Neural cell (in vitro differentiated cells): ENCODE data around the gene OTOG. TPM values are rescaled to one million over a fixed set of nuclear protein-coding genes. Genes with fewer than 3 reads are reported as not detected.

ENCODE experiments used
- H2AFZ ChIP-seq: fragments of 200-600, 300-800 bp; sonication (generic), shearing (Covaris generic); 2 replicates; pipeline ENCODE4 v1.6.0; 2014; ENCODE audit warnings: low read depth, mild to moderate bottlenecking, antibody characterized with exemption, low read length, moderate library complexity
- H3F3A ChIP-seq: fragments of 200-600 bp; shearing (Covaris generic); 2 replicates; pipeline ENCODE4 v1.6.1; 2016; ENCODE audit warnings: mild to moderate bottlenecking, moderate library complexity, mixed read lengths, antibody characterized with exemption, low read length; ENCODE audit not compliant: insufficient read depth, poor library complexity, severe bottlenecking
- H3K27ac ChIP-seq: fragments of 200-600, 300-800 bp; sonication (generic), shearing (Covaris generic); 2 replicates; pipeline ENCODE4 v1.5.1; 2014; ENCODE audit warnings: mild to moderate bottlenecking, low read length, moderate library complexity
- H3K27me3 ChIP-seq: fragments of 300-800, 200-600 bp; sonication (generic), shearing (Covaris generic); 2 replicates; pipeline ENCODE4 v1.6.0; 2014; ENCODE audit warnings: mild to moderate bottlenecking, low read depth, low read length, moderate library complexity; ENCODE audit not compliant: insufficient read depth
- H3K36me3 ChIP-seq: fragments of 300-800, 200-600 bp; sonication (generic), shearing (Covaris generic); 2 replicates; pipeline ENCODE4 v1.5.1; 2014; ENCODE audit warnings: mild to moderate bottlenecking, antibody characterized with exemption, low read length, moderate library complexity; ENCODE audit not compliant: insufficient read depth
- H3K4me2 ChIP-seq: fragments of 300-800, 200-600 bp; sonication (generic), shearing (Covaris generic); 2 replicates; pipeline ENCODE4 v1.6.0; 2014; ENCODE audit warnings: mild to moderate bottlenecking, low read length
- H3K4me3 ChIP-seq: fragments of 300-800, 200-600 bp; sonication (generic), shearing (Covaris generic); 2 replicates; pipeline ENCODE4 v1.5.1; 2014; ENCODE audit warnings: mild to moderate bottlenecking, low read length, moderate library complexity
- H3K79me2 ChIP-seq: fragments of 200-600 bp; shearing (Covaris generic); replicated peaks from 2 replicates; pipeline ENCODE4 v1.6.0; 2014; ENCODE audit warnings: mild to moderate bottlenecking, low read length, moderate library complexity; ENCODE audit not compliant: insufficient read depth
- H3K9ac ChIP-seq: fragments of 300-800, 200-600 bp; sonication (generic), shearing (Covaris generic); 2 replicates; pipeline ENCODE4 v1.6.1; 2016; ENCODE audit warnings: mild to moderate bottlenecking, low read length, mixed read lengths
- H3K9me2 ChIP-seq: fragments of 200-600 bp; shearing (Covaris generic); 2 replicates; pipeline ENCODE4 v1.6.1; 2016; ENCODE audit warnings: mild to moderate bottlenecking, low read length, mixed read lengths; ENCODE audit not compliant: insufficient read depth
- H3K9me3 ChIP-seq: fragments of 200-600, 300-800 bp; sonication (generic), shearing (Covaris generic); 2 replicates; pipeline ENCODE4 v1.6.1; 2016; ENCODE audit warnings: mild to moderate bottlenecking, mixed run types, low read length, moderate library complexity, mixed read lengths
- H4K20me1 ChIP-seq: fragments of 200-600 bp; shearing (Covaris generic); 2 replicates; pipeline ENCODE4 v1.6.1; 2016; ENCODE audit warnings: mild to moderate bottlenecking, mixed run types; ENCODE audit not compliant: insufficient read depth
- EP300 ChIP-seq: fragments of 450-650 bp; conservative IDR thresholded peaks from 2 replicates; pipeline ENCODE4 v1.6.1; 2014; ENCODE audit warnings: antibody characterized with exemption, mild to moderate bottlenecking, moderate library complexity; ENCODE audit not compliant: poor library complexity, severe bottlenecking
- EZH2 ChIP-seq: fragments of 200-600, 300-800 bp; shearing (Covaris generic), sonication (generic); IDR thresholded peaks from 2 replicates; pipeline ENCODE4 v1.6.1; 2014; ENCODE audit warnings: antibody characterized with exemption, low read length, borderline replicate concordance, mild to moderate bottlenecking; ENCODE audit not compliant: insufficient read depth, poor library complexity, severe bottlenecking
- MXI1 ChIP-seq: fragments of 450-650 bp; conservative IDR thresholded peaks from 2 replicates; pipeline ENCODE4 v1.6.1; 2014; ENCODE audit warnings: antibody characterized with exemption, mild to moderate bottlenecking; ENCODE audit not compliant: poor library complexity, severe bottlenecking
- POLR2AphosphoS5 ChIP-seq: IDR thresholded peaks from 2 replicates; pipeline ENCODE4 v1.6.1; 2012
- RAD21 ChIP-seq: fragments of 450-650 bp; conservative IDR thresholded peaks from 2 replicates; pipeline ENCODE4 v1.6.1; 2014; ENCODE audit warnings: antibody characterized with exemption, mild to moderate bottlenecking, moderate library complexity
- REST ChIP-seq: IDR thresholded peaks from 2 replicates; pipeline ENCODE4 v1.6.1; 2012; ENCODE audit warnings: borderline replicate concordance
- SMC3 ChIP-seq: fragments of 450-650 bp; conservative IDR thresholded peaks from 2 replicates; pipeline ENCODE4 v1.6.1; 2014; ENCODE audit warnings: antibody characterized with exemption, mild to moderate bottlenecking, moderate library complexity; ENCODE audit not compliant: poor library complexity
- TAF1 ChIP-seq: IDR thresholded peaks from 2 replicates; pipeline ENCODE4 v1.6.1; 2012; ENCODE audit warnings: low read depth
- polyA plus RNA-seq: library from polyadenylated mRNA; depleted of rRNA; stranded (reverse); fragments of >200 nt; gene quantifications from 2 replicates; pipeline ENCODE4 v1.2.3, GENCODE V29; 2014

OTOG gene
- polyA plus RNA-seq, 1 donor from 2014 or later = not detected

GRCh38 chr11:17581036-17581731 is 34.1 kb downstream of the OTOG start:
- Histone ChIP-seq H3K79me2 (no peaks in the 10 kb centered on the region), H3F3A (no peaks in the 10 kb centered on the region), H3K4me3 (no peak overlapping the region), H3K4me2 (no peak overlapping the region), H3K9me2 (no peaks in the 10 kb centered on the region), H3K9me3 (no peaks in the 10 kb centered on the region), H2AFZ (no peak overlapping the region), H4K20me1 (no peaks in the 10 kb centered on the region), H3K9ac (no peak overlapping the region), H3K36me3 (no peaks in the 10 kb centered on the region), H3K27me3 (no peaks in the 10 kb centered on the region), H3K27ac (no peak overlapping the region)
- TF ChIP-seq EZH2 = no peak
- no peak for TF ChIP-seq SMC3
- no peak for TF ChIP-seq RAD21
- no peak for TF ChIP-seq REST

- Histone ChIP-seq H3K9me3 (no peaks in the 10 kb centered on the region), H3F3A (no peaks in the 10 kb centered on the region), H3K27me3 (no peaks in the 10 kb centered on the region)
These were observed 34.6 kb downstream of the OTOG start for GRCh38 chr11:17581732-17582053.

GRCh38 chr11:17585911-17586695 is 39.0 kb downstream of the OTOG start:
- no peaks in the 10 kb centered on the region for H3K79me2 ChIP-seq
- no peaks in the 10 kb centered on the region for H3F3A ChIP-seq
- H3K9me2 ChIP-seq = no peaks in the 10 kb centered on the region
- no peak overlapping the region for H2AFZ ChIP-seq
- TF ChIP-seq EP300 (no peak), POLR2AphosphoS5 (no peak), TAF1 (no peak), SMC3 (no peak)
- no peaks in the 10 kb centered on the region for H3K36me3 ChIP-seq
- H3K27ac ChIP-seq = no peak overlapping the region
- H3K4me3 ChIP-seq = no peak overlapping the region
- no peaks in the 10 kb centered on the region for H4K20me1 ChIP-seq
- H3K4me2 ChIP-seq = no peak overlapping the region
- no peaks in the 10 kb centered on the region for H3K27me3 ChIP-seq
- H3K9ac ChIP-seq = no peak overlapping the region
- H3K9me3 ChIP-seq = no peaks in the 10 kb centered on the region

More at GRCh38 chr11:17581732-17582053, 34.6 kb downstream of the OTOG start:
- no peaks in the 10 kb centered on the region for H4K20me1 ChIP-seq
- no peak overlapping the region for H3K9ac ChIP-seq
- H3K4me2 ChIP-seq = no peak overlapping the region
- no peaks in the 10 kb centered on the region for H3K9me2 ChIP-seq
- no peaks in the 10 kb centered on the region for H3K36me3 ChIP-seq
- no peak overlapping the region for H3K27ac ChIP-seq
- no peak overlapping the region for H3K4me3 ChIP-seq
- no peak for TF ChIP-seq MXI1
- no peak for TF ChIP-seq POLR2AphosphoS5
- TF ChIP-seq EP300 = no peak
- TF ChIP-seq RAD21 = no peak
- no peaks in the 10 kb centered on the region for H3K79me2 ChIP-seq
- no peak overlapping the region for H2AFZ ChIP-seq
